Right cardiac atrium (tissue), 5 donors: ENCODE results near the gene CXCL9. TPM values are rescaled to one million over a fixed set of nuclear protein-coding genes. Genes with fewer than 3 reads are reported as not detected.
"Not testable (repeated sequence)": the region's sequence is repeated elsewhere in the genome, so short reads cannot be mapped to it uniquely, and the experiment has no call there.

Source experiments
- ATAC-seq, 2 donors: fragments of 200-7000 bp; cut with Tn5 transposase; one replicate each; pipeline versions ENCODE4 v1.8.0 to v1.9.1; 2020; ENCODE audit warnings: moderate library complexity in 2 of 2, mild to moderate bottlenecking in 1 of 2
- DNase-seq, 3 donors: peaks; one replicate each; pipeline ENCODE4 v3.0.0-alpha.2; 2020
- H3K27ac ChIP-seq: one replicate; pipeline ENCODE4 v1.5.1; 2013; ENCODE audit warnings: mild to moderate bottlenecking, low read length, control low read depth, moderate library complexity
- H3K27me3 ChIP-seq: one replicate; pipeline ENCODE4 v1.6.1; 2013; ENCODE audit not compliant: control insufficient read depth, insufficient read depth
- H3K4me1 ChIP-seq: one replicate; pipeline ENCODE4 v1.6.1; 2013; ENCODE audit warnings: low read length; ENCODE audit not compliant: control insufficient read depth, insufficient read depth
- H3K4me3 ChIP-seq: one replicate; pipeline ENCODE4 v1.5.1; 2013; ENCODE audit warnings: low read length, control low read depth
- H3K9me3 ChIP-seq: one replicate; pipeline ENCODE4 v1.6.1; 2013; ENCODE audit warnings: low read length; ENCODE audit not compliant: control insufficient read depth
- WGBS: extraction: QIAGEN DNeasy Blood & Tissue Kit; methylation state at CpG from one replicate; pipeline ENCODE4 v1.1.7; 2013; 5-methylcytosine and 5-hydroxymethylcytosine counted together
- intact Hi-C, 4 donors: fragments of 100-400 bp; cut with DNase I; formaldehyde crosslinking; loops; one replicate each; pipeline versions ENCODE4 v1.11.0 to v1.14.0; 2022 to 2023
- polyA plus RNA-seq: library from polyadenylated mRNA; stranded (reverse); fragments of 200-250 nt; gene quantifications from one replicate; pipeline ENCODE4 v1.2.3, GENCODE V29; 2013
- total RNA-seq, 4 donors: library from RNA; stranded (reverse); fragmentation: NEBNext Ultra II Directional; extraction: Animal tissue kit (Norgen Biotek cat#: 25700); gene quantifications; one replicate each; pipeline ENCODE4 v1.2.1, GENCODE V29; 2021
- donor health status: healthy with polysubstance abuse.
- donor health status: DM: no; HTN: yes; CAD: no.
- donor health status: DM: no; HTN: no; CAD: no.
- donor health status: DM: no; HTN: yes; CAD: no; lungs with severe emphysema.
- donor health status: DM: yes; HTN: yes; CAD: no.

Gene CXCL9
- total and polyA plus RNA-seq, 5 donors = 0.16 to 0.80 (median 0.26) TPM

DNA sequence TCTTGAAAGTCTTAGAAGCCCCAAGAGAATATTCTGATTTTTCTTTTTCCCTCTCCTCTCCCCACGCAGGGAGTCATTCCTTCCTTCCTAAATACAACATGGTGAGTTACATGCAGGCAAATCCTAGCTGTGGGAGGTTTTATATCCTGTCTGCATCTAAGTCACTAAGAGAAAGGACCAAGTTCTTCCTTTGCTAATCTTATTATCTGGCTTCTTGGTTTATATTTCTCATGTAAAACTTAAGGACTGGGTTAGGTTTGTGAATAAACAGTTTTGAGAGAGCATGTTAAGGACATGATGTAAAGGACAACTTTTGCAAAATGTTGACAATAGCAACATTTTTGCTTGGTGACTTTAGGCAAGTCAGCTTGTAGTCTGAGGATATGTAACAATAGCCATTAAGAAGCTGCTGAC lies 5.1 kb upstream of the CXCL9 start:
- intact Hi-C loops = no loop called here
- peak in 1 of 2 donors; percentile 13 for ATAC-seq
- Histone ChIP-seq H3K4me3 (no peak overlapping the region), H3K27ac (no peak overlapping the region), H3K4me1 (no peaks in the 10 kb centered on the region), H3K27me3 (no peaks in the 10 kb centered on the region), H3K9me3 (no peaks in the 10 kb centered on the region)
- 21% methylated on average over 1 of the region's 1 CpG for WGBS
- no peak for DNase-seq

DNA sequence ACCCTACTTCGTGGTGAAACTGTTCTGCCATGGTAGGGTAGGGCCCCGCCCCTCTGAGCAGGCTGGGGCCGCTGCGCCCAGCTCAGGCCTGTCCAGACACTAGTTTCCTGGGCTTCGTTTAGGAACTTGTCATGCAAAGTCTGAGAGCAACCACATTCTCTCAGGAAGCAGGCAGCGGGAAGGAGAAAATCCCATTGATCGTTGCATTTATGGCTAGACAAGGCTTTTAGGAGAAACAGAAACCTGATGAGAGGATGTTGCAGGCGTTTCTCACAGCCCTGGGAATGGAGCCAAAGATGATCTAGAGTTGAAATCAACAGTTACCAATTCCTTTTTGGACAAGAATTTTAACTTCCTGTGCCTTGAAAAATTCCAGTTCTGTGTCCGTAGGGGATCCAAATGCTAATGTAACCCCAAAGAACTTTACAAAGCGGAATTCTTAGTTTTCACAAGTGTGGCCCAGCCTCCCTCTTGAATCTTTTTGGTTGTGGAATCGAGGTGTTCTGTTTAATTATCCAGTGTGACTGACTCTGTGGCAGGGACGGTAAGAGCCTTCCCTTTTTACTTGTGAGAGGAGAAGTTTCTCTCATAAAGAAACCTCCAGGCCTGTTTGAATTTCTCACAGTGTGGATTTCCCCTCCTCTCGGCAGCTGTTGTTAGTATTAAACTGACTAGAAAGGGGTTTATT lies 4.5 kb upstream of the CXCL9 start:
- WGBS = 28% methylated on average over 13 of the region's 13 CpGs
- H3K27ac ChIP-seq = peak overlapping the region; percentile 9
- no peaks in the 10 kb centered on the region for H3K27me3 ChIP-seq
- intact Hi-C loops = no loop called here
- H3K4me3 ChIP-seq = peak overlapping the region; percentile 2
- ATAC-seq = peak; percentile 72 to 79
- no peaks in the 10 kb centered on the region for H3K9me3 ChIP-seq
- peak; percentile 27 to 50 (median 48) for DNase-seq
- H3K4me1 ChIP-seq = no peaks in the 10 kb centered on the region

DNA sequence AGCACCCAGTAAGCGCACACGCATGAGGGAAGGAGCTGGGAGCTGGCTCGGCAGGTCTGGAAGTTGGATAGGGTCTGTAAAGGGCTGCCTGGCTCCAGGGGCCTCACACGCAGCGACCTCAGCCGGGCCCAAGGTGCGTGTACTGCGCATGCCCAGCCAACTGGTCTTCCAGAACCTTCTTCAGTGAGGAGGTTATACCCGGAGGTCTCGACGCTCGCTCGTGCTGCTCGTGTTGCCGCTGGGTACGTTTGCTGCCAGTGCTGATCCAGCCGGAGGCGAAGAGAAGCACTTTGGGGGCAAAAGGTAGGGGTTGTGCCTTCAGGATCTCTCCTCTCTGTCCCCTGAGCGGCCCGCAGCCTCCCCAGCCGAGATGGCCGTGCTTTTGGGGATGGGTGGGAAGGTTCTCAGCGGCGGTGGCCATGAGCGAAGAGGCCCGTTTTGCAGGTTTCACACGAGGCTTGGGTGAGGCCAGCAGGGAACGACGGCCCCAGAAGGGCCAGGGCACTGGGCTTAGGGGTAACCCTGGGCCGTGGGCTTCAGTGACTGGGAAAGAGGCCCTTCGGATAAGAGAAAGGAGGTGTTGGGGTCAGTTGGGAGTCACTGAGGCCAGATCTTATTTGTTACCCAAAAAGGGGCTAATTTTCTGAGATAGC lies 3.8 kb upstream of the CXCL9 start:
- H3K4me1 ChIP-seq = no peaks in the 10 kb centered on the region
- DNase-seq = peak in 1 of 3 donors; percentile 32
- no peaks in the 10 kb centered on the region for H3K9me3 ChIP-seq
- H3K27me3 ChIP-seq = no peaks in the 10 kb centered on the region
- intact Hi-C loops = no loop called here
- H3K4me3 ChIP-seq = no peak overlapping the region
- H3K27ac ChIP-seq = peak overlapping the region; percentile 9
- ATAC-seq = peak; percentile 11 to 35
- WGBS = 97% methylated on average over 31 of the region's 31 CpGs

DNA sequence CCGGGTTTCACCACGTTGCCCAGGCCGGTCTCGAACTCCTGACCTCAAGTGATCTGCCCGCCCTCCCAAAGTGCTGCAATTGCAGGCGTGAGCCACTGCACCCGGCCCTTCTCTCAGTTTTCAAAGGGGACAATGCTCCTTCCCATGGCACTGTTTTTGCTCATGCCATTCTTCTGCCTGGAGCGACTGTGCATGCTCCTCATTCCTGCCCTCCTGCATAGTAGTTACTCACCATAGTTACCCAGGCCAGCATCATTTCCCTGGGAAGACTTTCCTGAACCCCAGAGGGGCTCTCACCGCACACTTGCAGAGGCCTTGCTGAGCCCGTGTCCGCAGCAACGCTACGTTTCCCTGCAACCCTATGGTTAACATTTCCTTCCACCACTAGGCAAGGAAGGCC lies 3.3 kb upstream of the CXCL9 start:
- intact Hi-C loops = no loop called here
- Histone ChIP-seq H3K27me3 (no peaks in the 10 kb centered on the region), H3K4me1 (no peaks in the 10 kb centered on the region), H3K27ac (no peak overlapping the region), H3K9me3 (no peaks in the 10 kb centered on the region), H3K4me3 (no peak overlapping the region)
- DNase-seq = no peak
- WGBS = 98% methylated on average over 13 of the region's 13 CpGs
- no peak for ATAC-seq

DNA sequence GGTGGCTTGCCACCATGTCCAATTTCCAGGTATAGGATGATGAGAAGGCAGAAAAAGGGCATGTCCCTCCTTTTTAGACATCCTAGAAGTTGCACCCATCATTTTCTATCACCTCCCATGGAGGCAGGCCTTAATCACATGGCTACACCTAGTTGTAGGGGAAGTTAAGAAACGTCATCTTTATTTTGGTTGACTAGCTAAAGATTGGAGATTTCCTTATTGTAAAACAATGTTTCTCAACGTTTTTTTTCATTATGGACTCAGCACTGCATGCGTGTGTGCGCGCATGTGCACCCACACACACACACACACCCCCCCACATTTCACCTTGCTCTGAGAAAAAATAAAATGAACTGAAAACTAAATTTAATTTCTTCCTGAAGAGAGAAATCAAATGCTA lies 2.0 kb upstream of the CXCL9 start:
- ATAC-seq (no peak), DNase-seq (no peak)
- H3K27ac ChIP-seq = no peak overlapping the region
- H3K27me3 ChIP-seq = no peaks in the 10 kb centered on the region
- intact Hi-C loops = no loop called here
- no peak overlapping the region for H3K4me3 ChIP-seq
- H3K4me1 ChIP-seq = no peaks in the 10 kb centered on the region
- H3K9me3 ChIP-seq = no peaks in the 10 kb centered on the region
- WGBS = 83% methylated on average over 5 of the region's 5 CpGs

DNA sequence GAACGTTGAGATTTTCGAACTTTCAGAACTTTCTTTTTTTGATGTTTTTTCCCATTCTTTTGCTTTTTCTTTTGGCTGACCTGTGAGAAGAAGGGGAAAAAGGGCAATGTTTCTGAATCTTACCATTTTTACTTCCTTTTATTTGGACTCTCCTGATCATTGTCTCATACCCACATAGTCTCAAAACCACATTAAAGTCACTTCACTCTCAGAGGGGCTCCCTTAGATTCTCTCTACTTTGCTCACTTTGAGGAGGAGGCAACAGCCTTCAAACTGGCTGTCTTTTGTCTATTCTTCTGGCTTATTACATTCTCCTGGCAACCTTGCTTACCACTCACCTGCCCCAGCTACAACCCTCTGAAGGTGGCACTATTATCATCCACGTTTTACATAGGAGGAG lies 3.7 kb downstream of the CXCL9 start:
- 88% methylated on average over 3 of the region's 3 CpGs for WGBS
- H3K27ac ChIP-seq = no peak overlapping the region
- DNase-seq = no peak

DNA sequence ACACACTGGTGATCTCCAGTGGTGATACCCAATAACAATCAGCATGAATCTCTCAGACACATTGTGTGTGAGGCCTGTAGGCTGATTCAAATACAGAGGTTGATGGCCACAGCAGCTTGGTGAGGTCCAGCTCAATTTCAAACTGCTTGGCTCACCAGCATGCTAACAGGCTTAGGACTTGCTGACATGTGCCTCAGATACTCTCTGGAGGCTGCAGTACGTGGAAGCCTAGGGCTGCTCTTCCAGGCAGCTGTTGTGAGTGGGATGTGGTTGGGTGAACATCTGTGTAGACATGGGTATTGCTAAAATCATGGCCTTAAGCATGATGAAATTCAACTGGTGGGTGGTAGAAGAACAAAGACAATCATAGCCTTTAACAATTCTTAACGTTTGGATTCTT lies 4.3 kb downstream of the CXCL9 start:
- DNase-seq = no peak
- no peak for ATAC-seq
- Histone ChIP-seq H3K4me3 (no peak overlapping the region), H3K9me3 (no peaks in the 10 kb centered on the region), H3K27me3 (no peaks in the 10 kb centered on the region), H3K27ac (no peak overlapping the region), H3K4me1 (no peaks in the 10 kb centered on the region)
- intact Hi-C loops = no loop called here
- WGBS = 52% methylated on average over 2 of the region's 2 CpGs

More for the DNA sequence above, 3.7 kb downstream of the CXCL9 start:
- Histone ChIP-seq H3K4me1 (no peaks in the 10 kb centered on the region), H3K27me3 (no peaks in the 10 kb centered on the region), H3K4me3 (no peak overlapping the region), H3K9me3 (no peaks in the 10 kb centered on the region)
- no peak for ATAC-seq
- intact Hi-C loops = no loop called here

DNA sequence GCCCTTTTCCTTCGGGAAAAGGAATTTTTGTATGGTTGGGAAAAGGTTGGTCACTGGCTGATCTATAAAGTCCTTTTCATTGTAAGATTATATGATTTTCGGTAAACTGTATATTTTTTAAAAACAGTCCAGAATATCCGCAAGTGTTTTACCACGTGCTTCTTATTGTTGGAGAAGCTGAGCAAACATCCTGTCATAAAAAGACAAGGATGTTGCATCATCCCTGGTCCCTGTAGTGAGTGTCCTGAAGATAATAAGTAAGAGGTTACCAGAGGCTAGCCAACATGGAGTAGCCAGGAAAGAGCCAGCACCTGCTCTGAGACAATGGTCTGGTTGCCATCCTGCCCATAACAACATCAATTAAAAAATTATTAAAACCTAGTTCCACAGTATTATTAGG lies 5.1 kb downstream of the CXCL9 start:
- Histone ChIP-seq H3K27ac (no peak overlapping the region), H3K4me3 (no peak overlapping the region), H3K27me3 (no peaks in the 10 kb centered on the region), H3K9me3 (no peaks in the 10 kb centered on the region), H3K4me1 (no peaks in the 10 kb centered on the region)
- intact Hi-C loops = no loop called here
- peak in 1 of 2 donors; percentile 50 for ATAC-seq
- DNase-seq = no peak
- 62% methylated on average over 4 of the region's 4 CpGs for WGBS

DNA sequence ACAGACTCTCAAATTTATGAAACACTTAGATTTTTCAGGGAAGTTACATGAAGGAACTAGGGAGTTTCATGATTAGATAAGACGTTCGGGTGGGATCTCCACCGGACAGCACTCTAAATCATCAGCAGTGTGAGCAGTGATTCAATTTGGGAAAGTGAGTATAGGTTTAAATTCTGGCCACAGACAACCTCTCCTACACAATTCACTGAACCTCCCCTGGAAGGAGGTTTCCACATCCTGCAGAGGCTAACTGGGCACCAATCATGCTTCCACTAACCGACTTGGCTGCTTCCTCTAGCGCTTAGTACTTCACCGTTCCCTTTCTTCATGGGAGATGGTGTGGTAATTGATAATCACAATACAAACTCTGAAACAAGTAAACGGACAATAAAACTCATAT lies 5.6 kb downstream of the CXCL9 start:
- DNase-seq (no peak), ATAC-seq (no peak)
- Histone ChIP-seq H3K4me1 (no peaks in the 10 kb centered on the region), H3K4me3 (no peak overlapping the region), H3K27ac (no peak overlapping the region), H3K9me3 (no peaks in the 10 kb centered on the region), H3K27me3 (no peaks in the 10 kb centered on the region)
- intact Hi-C loops = no loop called here
- WGBS = 56% methylated on average over 7 of the region's 7 CpGs

DNA sequence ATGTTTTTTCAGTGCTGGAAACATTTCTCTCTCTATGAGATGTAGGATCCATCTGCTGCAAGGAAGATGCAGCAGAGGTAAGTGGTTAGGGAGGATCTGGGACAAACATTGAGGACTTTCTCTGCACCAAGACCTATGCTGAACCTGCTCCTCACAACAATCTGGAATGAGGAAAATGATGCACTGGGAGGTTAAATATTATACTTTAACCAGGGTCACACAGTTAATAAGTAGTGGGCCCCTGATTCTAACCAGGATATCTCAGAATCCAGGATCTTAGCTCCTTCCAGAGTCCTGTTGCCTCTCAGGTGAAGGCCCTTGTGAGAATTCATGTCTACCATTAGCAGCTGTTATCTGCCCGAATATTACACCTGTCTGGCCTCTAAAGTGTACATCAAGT lies 7.0 kb downstream of the CXCL9 start:
- Histone ChIP-seq H3K4me1 (no peaks in the 10 kb centered on the region), H3K4me3 (no peak overlapping the region), H3K9me3 (no peaks in the 10 kb centered on the region), H3K27me3 (no peaks in the 10 kb centered on the region), H3K27ac (no peak overlapping the region)
- no peak for ATAC-seq
- intact Hi-C loops = no loop called here
- no peak for DNase-seq
- 85% methylated on average over 1 of the region's 1 CpG for WGBS

DNA sequence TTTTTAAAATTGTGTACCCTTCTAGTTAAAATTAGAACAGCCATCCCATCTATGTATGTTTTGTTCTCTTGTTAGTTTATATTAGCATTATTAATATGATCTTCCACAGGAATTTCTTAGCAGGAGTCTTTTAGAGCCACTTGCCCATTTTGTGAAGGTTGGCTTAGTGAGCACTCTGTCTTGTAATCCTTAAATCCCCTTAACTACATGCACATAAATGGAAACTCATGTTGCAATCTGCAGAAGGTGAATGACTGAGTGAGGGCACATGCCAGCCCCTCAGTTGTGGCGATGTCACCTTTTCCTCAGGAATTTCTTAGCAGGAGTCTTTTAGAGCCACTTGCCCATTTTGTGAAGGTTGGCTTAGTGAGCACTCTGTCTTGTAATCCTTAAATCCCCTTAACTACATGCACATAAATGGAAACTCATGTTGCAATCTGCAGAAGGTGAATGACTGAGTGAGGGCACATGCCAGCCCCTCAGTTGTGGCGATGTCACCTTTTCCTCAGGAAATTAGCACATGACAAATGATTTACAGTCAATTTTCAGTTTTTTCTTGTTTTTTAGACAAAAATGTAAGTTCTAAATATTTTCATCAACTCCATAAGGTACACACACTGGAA lies 8.7 kb downstream of the CXCL9 start:
- H3K4me1 ChIP-seq, H3K9me3 ChIP-seq, ATAC-seq, H3K27me3 ChIP-seq, DNase-seq, H3K27ac ChIP-seq, H3K4me3 ChIP-seq: not testable (repeated sequence)
- WGBS = 89% methylated on average over 2 of the region's 2 CpGs
- intact Hi-C loops = loop anchor here in 3 of 4 donors (5.0 kb wide), 1 partner anchor 69 kb away; no protein-coding TSS in a partner anchor
